Panc1 (cell line): ENCODE results near the gene NREP.

Experiments
- CTCF ChIP-seq: fragments of 450-650 bp; IDR thresholded peaks from 2 replicates; pipeline ENCODE4 v1.5.1; 2017; ENCODE audit warnings: mild to moderate bottlenecking
- REST ChIP-seq, 2 experiments: IDR thresholded peaks; 2 replicates each; pipeline ENCODE4 v1.6.1; 2011 to 2012; ENCODE audit warnings: low read depth in 2 of 2, control low read depth in 1 of 2, low read length in 1 of 2, mild to moderate bottlenecking in 1 of 2, moderate library complexity in 1 of 2; ENCODE audit not compliant: insufficient read depth in 1 of 2

- TF ChIP-seq CTCF: no peak
- no peak for TF ChIP-seq REST (IDR thresholded peaks at IDR 0.05; ENCODE audit: insufficient read depth in 1 of 2, low read depth in 2 of 2, low read length in 1 of 2)
Measured at GRCh38 chr5:111699976-111700375, 57.0 kb downstream of the NREP start.
